Activated B cell treated with CpG ODN at 0.5 μM for 24 hours (primary cell): ENCODE measurements around the gene HMGB2. TPM values are rescaled to one million over a fixed set of nuclear protein-coding genes. Genes with fewer than 3 reads are reported as not detected.
A peak's percentile ranks its signal among the peaks of the same experiment; 100 is the strongest.

Experiments used
- ATAC-seq: fragments of 200-7000 bp; cut with Tn5 transposase; one replicate; pipeline ENCODE4 v1.10.0; 2021; ENCODE audit warnings: low read depth, mild to moderate bottlenecking, moderate library complexity
- CTCF ChIA-PET: fragments of 350-600 bp; sonication (Branson Sonifier 250); formaldehyde crosslinking; loops from one replicate; lab custom pipeline; 2021; ENCODE audit warnings: antibody characterized with exemption; lab: Charles Lee
- POLR2A ChIA-PET: fragments of 350-600 bp; sonication (Branson Sonifier 250); formaldehyde crosslinking; loops from one replicate; lab custom pipeline; 2021; ENCODE audit warnings: antibody characterized with exemption; lab: Charles Lee
- DNase-seq: peaks from one replicate; pipeline ENCODE4 v3.0.0; 2022
- H3K27ac Mint-ChIP-seq: one replicate; pipeline ENCODE4 v1.8.0; 2020; ENCODE audit warnings: mixed read lengths
- H3K27me3 Mint-ChIP-seq: one replicate; pipeline ENCODE4 v1.8.0; 2021; ENCODE audit warnings: mixed read lengths
- H3K36me3 Mint-ChIP-seq: one replicate; pipeline ENCODE4 v1.8.0; 2021; ENCODE audit warnings: low read depth, mixed read lengths
- H3K4me1 Mint-ChIP-seq: one replicate; pipeline ENCODE4 v1.8.0; 2021; ENCODE audit warnings: mixed read lengths
- H3K4me3 Mint-ChIP-seq: one replicate; pipeline ENCODE4 v1.8.0; 2020; ENCODE audit warnings: mild to moderate bottlenecking, mixed read lengths
- H3K9me3 Mint-ChIP-seq: one replicate; pipeline ENCODE4 v1.8.0; 2020; ENCODE audit warnings: mixed read lengths
- intact Hi-C: fragments of 100-400 bp; cut with micrococcal nuclease; formaldehyde crosslinking; loops from one replicate; pipeline ENCODE4 v1.15.1; 2024
- total RNA-seq: library from RNA; stranded (reverse); gene quantifications from 2 replicates; pipeline ENCODE4 v1.2.3, GENCODE V29; 2022
- TF ChIP-seq, protein P1 (sequence below): fragments of 200-600 bp; IDR thresholded peaks from one replicate; pipeline ENCODE4 v1.8.0; 2022; ENCODE audit warnings: antibody characterized with exemption, mild to moderate bottlenecking

The HMGB2 gene
- total RNA-seq, 1 donor from 2014 or later = 63.2 TPM

DNA sequence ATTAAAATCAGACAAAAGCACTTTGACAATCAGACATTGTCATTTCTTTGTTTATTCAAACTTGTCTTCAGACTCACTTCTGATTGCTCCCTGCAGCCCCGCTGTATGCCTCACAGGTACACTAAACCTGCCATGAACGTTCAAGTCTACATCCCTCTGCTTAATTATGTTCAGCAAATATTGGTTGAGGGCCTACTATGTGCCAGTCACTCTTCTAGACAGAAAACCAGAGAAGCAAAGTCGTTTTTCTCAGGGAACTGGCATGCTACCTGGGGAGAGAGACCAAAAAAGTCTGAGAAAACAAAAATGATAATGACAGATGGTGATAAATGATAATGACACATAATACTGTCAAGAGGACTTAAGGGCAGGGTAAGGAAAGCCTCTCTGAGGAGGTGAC lies 19.4 kb downstream of the HMGB2 start:
- no peak for DNase-seq
- Mint-ChIP-seq H3K9me3 (no peaks in the 10 kb centered on the region), H3K4me1 (no peaks in the 10 kb centered on the region), H3K27ac (no peak overlapping the region), H3K36me3 (peaks cover 21% of the 10 kb centered on the region), H3K27me3 (no peaks in the 10 kb centered on the region), H3K4me3 (no peak overlapping the region)
- TF ChIP-seq, protein P1, sequence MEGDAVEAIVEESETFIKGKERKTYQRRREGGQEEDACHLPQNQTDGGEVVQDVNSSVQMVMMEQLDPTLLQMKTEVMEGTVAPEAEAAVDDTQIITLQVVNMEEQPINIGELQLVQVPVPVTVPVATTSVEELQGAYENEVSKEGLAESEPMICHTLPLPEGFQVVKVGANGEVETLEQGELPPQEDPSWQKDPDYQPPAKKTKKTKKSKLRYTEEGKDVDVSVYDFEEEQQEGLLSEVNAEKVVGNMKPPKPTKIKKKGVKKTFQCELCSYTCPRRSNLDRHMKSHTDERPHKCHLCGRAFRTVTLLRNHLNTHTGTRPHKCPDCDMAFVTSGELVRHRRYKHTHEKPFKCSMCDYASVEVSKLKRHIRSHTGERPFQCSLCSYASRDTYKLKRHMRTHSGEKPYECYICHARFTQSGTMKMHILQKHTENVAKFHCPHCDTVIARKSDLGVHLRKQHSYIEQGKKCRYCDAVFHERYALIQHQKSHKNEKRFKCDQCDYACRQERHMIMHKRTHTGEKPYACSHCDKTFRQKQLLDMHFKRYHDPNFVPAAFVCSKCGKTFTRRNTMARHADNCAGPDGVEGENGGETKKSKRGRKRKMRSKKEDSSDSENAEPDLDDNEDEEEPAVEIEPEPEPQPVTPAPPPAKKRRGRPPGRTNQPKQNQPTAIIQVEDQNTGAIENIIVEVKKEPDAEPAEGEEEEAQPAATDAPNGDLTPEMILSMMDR = no peak
- ATAC-seq = no peak
- intact Hi-C loops = loop anchor here (5.0 kb wide), 1 partner anchor 302 kb away; no protein-coding TSS in a partner anchor
- ChIA-PET POLR2A (no interaction called here), CTCF (no interaction called here)

DNA sequence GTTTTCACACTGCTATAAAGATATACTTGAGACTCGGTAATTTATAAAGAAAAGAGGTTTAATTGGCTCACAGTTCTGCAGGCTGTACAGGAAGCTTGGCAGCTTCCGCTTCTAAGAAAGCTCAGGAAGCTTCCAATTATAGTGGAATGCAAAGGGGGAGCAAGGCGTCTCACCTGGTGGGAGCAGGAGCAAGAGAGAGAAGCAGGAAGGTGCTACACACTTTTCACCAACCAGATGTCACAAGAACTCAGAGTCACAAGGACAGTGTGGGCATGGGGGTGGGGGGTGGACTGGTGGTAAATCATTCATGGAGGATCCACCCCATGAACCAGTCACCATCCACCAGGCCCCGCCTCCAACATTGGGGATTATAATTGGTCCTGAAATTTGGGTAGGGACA lies 22.8 kb downstream of the HMGB2 start:
- ATAC-seq (no peak), DNase-seq (no peak)
- peaks cover 36% of the 10 kb centered on the region for H3K36me3 Mint-ChIP-seq
- H3K4me1 Mint-ChIP-seq = no peaks in the 10 kb centered on the region
- H3K27ac Mint-ChIP-seq = no peak overlapping the region
- H3K9me3 Mint-ChIP-seq = no peaks in the 10 kb centered on the region
- ChIA-PET CTCF (interaction anchor here (1.7 kb wide), 1 partner anchor 107 kb away, joined by 3 read pairs; no protein-coding TSS in a partner anchor), POLR2A (no interaction called here)
- intact Hi-C loops = no loop called here
- no peak overlapping the region for H3K4me3 Mint-ChIP-seq
- TF ChIP-seq, protein P1 = no peak
- no peaks in the 10 kb centered on the region for H3K27me3 Mint-ChIP-seq

DNA sequence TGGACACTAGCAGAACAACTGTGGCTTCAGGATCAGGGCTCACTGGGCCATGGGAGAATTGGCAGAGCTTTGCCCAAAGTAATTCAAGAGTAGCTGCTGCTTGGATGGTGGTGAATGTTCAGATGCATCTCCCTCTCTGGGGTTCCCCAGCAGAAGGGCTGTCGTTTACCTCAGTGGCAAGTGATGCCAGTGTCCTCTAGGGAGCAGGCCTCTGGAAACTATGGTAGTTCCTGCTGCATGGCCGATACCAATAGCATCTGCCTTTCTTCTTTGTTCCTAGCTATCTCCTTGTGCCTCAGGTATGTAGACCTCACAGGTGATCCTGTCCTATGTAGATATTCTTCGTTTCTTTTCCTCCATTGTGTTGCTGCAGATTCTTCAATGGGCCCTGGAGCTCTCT lies 26.4 kb downstream of the HMGB2 start:
- Mint-ChIP-seq H3K9me3 (no peaks in the 10 kb centered on the region), H3K27me3 (no peaks in the 10 kb centered on the region), H3K27ac (no peak overlapping the region), H3K4me1 (no peaks in the 10 kb centered on the region), H3K36me3 (peaks cover 57% of the 10 kb centered on the region), H3K4me3 (no peak overlapping the region)
- CTCF ChIA-PET = interaction anchor here (0.6 to 3.0 kb wide), 3 partner anchors 11 to 295 kb away, joined by 3 to 13 read pairs (median 3); no protein-coding TSS in a partner anchor
- no peak for ATAC-seq
- intact Hi-C loops = no loop called here
- POLR2A ChIA-PET = no interaction called here
- TF ChIP-seq, protein P1 = no peak
- DNase-seq = no peak

DNA sequence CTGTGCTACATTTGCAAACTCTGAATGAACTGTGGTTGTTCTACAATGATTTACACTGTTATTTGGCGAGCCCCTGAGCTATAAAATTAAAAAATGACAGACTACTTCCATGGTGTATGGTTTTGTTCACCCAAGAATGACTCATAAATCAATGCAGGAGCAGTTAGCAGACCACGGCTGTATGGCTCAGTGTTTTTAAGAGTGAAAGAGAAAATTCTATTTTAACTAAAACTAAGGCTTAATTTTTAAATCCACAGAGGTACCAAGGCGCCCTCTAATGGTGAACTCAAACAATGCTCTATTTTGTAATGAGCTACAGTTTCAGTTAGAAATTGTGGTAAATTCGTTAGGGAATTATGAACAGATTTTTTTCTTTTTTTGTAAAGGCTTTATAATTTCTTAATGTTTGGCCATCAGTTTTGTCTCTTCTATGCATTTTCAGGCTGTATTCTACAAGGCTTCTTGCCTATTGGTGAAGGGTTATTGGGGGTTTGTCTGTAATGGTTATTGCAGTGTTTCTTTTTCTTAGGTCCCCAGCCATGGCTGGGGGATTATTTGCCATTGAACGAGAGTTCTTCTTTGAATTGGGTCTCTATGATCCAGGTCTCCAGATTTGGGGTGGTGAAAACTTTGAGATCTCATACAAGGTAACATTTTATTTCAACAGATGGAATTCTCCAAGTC lies 32.5 kb downstream of the HMGB2 start:
- Mint-ChIP-seq H3K27me3 (no peaks in the 10 kb centered on the region), H3K4me3 (no peak overlapping the region), H3K4me1 (peaks cover 7% of the 10 kb centered on the region), H3K36me3 (peaks cover 44% of the 10 kb centered on the region), H3K9me3 (no peaks in the 10 kb centered on the region), H3K27ac (no peak overlapping the region)
- ChIA-PET CTCF (interaction anchor here (0.7 to 2.3 kb wide), 21 partner anchors 8 to 290 kb away, joined by 3 to 46 read pairs (median 4); no protein-coding TSS in a partner anchor), POLR2A (interaction anchor here (1.1 kb wide), 1 partner anchor 280 kb away, joined by 3 read pairs; no protein-coding TSS in a partner anchor)
- intact Hi-C loops = loop anchor here (1.0 kb wide), 2 partner anchors 276 to 288 kb away; no protein-coding TSS in a partner anchor
- DNase-seq (no peak), ATAC-seq (peak; percentile 40)
- TF ChIP-seq, protein P1 = no peak

DNA sequence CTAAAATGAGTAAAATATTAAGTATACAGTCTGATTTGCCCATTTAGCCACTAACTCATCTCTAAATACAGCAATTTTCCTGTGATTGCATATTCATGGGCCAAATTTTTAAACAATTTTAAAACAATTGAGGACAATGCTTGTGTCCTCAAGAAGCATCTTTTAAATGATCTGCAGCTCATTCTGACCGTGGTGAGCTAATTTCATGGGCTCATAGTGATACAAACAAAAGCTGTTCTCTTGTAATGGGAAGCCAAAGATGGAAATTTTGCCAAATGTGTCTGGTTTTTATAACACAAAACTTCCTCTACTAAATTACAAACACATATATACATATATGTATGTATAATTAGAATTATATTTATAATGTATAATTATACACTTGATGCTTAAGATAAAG lies 39.7 kb downstream of the HMGB2 start:
- peaks cover 30% of the 10 kb centered on the region for H3K36me3 Mint-ChIP-seq
- no peak for ATAC-seq
- TF ChIP-seq, protein P1 = no peak
- no peak overlapping the region for H3K27ac Mint-ChIP-seq
- CTCF ChIA-PET = no interaction called here
- no peaks in the 10 kb centered on the region for H3K4me1 Mint-ChIP-seq
- H3K27me3 Mint-ChIP-seq = no peaks in the 10 kb centered on the region
- no peak for DNase-seq
- intact Hi-C loops = no loop called here
- no peaks in the 10 kb centered on the region for H3K9me3 Mint-ChIP-seq
- no peak overlapping the region for H3K4me3 Mint-ChIP-seq
- POLR2A ChIA-PET = no interaction called here
